Prostate gland (tissue), 2 donors: Measurements from ENCODE around the gene PITPNC1.

Experiments used
- CTCF ChIP-seq, 4 experiments: fragments of 200-600 bp in 2 of 4; fragments of 450-650 bp in 2 of 4; sonication (generic) in 2 of 4; IDR thresholded peaks; 1 replicate in 3 of 4; 2 replicates in 1 of 4; pipeline ENCODE4 v1.5.1; 2016 to 2019; ENCODE audit warnings: antibody characterized with exemption in 4 of 4, mild to moderate bottlenecking in 2 of 4, moderate library complexity in 2 of 4
- POLR2A ChIP-seq: fragments of 450-650 bp; IDR thresholded peaks from one replicate; pipeline ENCODE4 v1.6.1; 2016; ENCODE audit warnings: antibody characterized with exemption, mild to moderate bottlenecking

DNA sequence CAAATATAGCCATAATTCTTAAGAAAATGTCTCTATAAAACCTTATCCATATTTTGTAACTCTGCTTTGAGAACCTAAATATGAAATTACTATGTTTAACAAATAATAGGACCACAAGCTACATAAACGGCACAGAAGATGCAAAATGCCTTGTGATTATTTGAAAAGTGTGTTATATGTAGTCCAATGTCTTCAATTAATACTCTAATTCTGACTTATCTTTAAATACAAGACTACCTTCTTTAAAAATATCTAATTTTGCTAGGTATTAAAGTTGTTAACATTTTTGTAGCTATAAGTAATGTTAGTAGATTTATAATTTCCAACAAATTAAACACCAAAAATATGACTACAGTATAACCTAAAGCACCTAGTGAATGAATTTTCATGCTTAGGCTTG is 27.7 kb upstream of the PITPNC1 start:
- TF ChIP-seq CTCF (IDR thresholded peaks at IDR 0.05), result no peak
- no peak for TF ChIP-seq POLR2A
